Suppressor macrophage treated with lipopolysaccharide for 4 hours (primary cell): Measurements from ENCODE around the gene C9orf50.

Experiments used
- DNase-seq: peaks from one replicate; pipeline ENCODE4 v3.0.0-alpha.2; 2020

The C9orf50 gene

GRCh38 chr9:129568560-129569501 lies 52.1 kb downstream of the C9orf50 start:
- DNase-seq: no peak

- peak; percentile 31 for DNase-seq
Observed at GRCh38 chr9:129567842-129568559, 52.9 kb downstream of the C9orf50 start.

- no peak for DNase-seq
Observed at GRCh38 chr9:129567329-129567728, 53.6 kb downstream of the C9orf50 start.

GRCh38 chr9:129566563-129567266 lies 54.2 kb downstream of the C9orf50 start:
- no peak for DNase-seq

- no peak for DNase-seq
Observed at GRCh38 chr9:129562917-129563316, 58.0 kb downstream of the C9orf50 start.

DNA sequence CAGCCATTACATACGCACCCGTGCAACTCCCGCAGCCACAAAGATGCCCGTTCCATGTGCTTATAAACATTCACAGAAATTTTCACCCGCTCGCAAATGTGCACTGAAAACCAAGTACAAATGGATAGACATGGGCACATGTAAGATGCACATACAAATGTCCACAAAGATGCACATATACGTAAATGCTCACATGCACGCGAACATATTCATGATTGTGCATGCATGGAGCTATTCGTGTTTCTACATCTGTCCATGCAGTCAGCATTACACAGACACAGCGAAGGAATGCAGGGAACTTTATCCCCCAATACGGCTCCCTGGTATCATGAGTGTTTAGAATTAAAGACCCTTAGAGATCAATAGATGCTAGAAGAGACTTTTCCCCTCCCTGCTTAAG lies 58.4 kb downstream of the C9orf50 start:
- DNase-seq: no peak
